Hepatocyte (in vitro differentiated cells): ENCODE results near the gene MCF2.

Source experiments
- EZH2 ChIP-seq: fragments of 200-600 bp; sonication (generic); IDR thresholded peaks from 2 replicates; pipeline ENCODE4 v1.6.1; 2016; ENCODE audit warnings: antibody characterized with exemption, mild to moderate bottlenecking, borderline replicate concordance
- EZH2phosphoT487 ChIP-seq: fragments of 200-600 bp; sonication (generic); IDR thresholded peaks from one replicate; pipeline ENCODE4 v1.6.1; 2018; ENCODE audit warnings: antibody characterized with exemption, mild to moderate bottlenecking, low read depth, moderate library complexity; ENCODE audit not compliant: unreplicated experiment, severe bottlenecking
- TF ChIP-seq, protein P1 (sequence below): fragments of 200-600 bp; sonication (generic); IDR thresholded peaks from 2 replicates; pipeline ENCODE4 v1.5.1; 2016; ENCODE audit warnings: antibody characterized with exemption, mild to moderate bottlenecking; ENCODE audit not compliant: poor library complexity

GRCh38 chrX:139600105-139600504, 107.9 kb downstream of the MCF2 start:
- TF ChIP-seq, protein P1, sequence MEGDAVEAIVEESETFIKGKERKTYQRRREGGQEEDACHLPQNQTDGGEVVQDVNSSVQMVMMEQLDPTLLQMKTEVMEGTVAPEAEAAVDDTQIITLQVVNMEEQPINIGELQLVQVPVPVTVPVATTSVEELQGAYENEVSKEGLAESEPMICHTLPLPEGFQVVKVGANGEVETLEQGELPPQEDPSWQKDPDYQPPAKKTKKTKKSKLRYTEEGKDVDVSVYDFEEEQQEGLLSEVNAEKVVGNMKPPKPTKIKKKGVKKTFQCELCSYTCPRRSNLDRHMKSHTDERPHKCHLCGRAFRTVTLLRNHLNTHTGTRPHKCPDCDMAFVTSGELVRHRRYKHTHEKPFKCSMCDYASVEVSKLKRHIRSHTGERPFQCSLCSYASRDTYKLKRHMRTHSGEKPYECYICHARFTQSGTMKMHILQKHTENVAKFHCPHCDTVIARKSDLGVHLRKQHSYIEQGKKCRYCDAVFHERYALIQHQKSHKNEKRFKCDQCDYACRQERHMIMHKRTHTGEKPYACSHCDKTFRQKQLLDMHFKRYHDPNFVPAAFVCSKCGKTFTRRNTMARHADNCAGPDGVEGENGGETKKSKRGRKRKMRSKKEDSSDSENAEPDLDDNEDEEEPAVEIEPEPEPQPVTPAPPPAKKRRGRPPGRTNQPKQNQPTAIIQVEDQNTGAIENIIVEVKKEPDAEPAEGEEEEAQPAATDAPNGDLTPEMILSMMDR: no peak
- no peak for TF ChIP-seq EZH2
- no peak for TF ChIP-seq EZH2phosphoT487
